ENCODE data around the gene PODN. TPM values are rescaled to one million over a fixed set of nuclear protein-coding genes. Genes with fewer than 3 reads are reported as not detected.

The PODN gene
- total RNA-seq, 1 experiment from 2014 or later = not detected

- in situ Hi-C loops (cut with HindIII; ENCODE audit: low sequenced_read_pairs) = no loop called here
- DNase-seq (ENCODE audit: low spot score) = no peak
These were observed 22.6 kb downstream of the PODN start for GRCh38 chr1:53084589-53084971.

- in situ Hi-C loops (cut with HindIII; ENCODE audit: low sequenced_read_pairs) = no loop called here
These were observed 23.4 kb downstream of the PODN start for GRCh38 chr1:53085405-53085804.

DNA sequence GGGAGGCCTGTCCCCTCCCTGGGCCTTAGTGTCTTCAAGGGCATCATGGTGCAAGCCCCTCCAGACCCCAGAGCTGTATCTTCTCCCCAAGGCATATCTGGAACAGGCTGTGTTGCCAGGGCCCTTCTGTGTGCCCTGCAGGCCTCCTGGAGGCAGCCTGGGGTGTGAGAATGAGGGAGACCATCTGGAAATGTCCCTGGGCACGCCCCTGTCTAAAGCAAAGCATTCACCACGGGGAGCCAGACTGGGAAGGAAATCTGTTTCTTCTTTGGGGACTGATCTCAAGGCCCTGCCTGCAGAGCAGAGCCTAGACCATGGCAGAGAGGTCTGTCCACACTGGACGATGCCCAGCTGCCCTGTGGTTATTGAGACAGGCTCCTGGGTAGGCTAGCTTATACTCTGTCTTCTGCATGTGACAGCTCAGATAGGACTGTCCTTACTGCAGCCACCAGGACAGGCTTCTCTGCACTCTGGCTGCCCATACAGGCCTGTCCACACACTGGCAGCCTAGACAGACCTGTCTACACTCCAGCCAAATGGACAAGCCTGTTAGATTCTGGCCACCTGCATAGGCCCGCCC is 24.6 kb downstream of the PODN start:
- in situ Hi-C loops (cut with HindIII; ENCODE audit: low sequenced_read_pairs) = no loop called here
- peak; percentile 60 for DNase-seq (ENCODE audit: low spot score)

More at GRCh38 chr1:53085405-53085804, 23.4 kb downstream of the PODN start:
- DNase-seq (ENCODE audit: low spot score) = no peak

- no peak for DNase-seq (ENCODE audit: low spot score)
- in situ Hi-C loops (cut with HindIII; ENCODE audit: low sequenced_read_pairs) = no loop called here
These were observed 25.6 kb downstream of the PODN start for GRCh38 chr1:53087332-53088285.

DNA sequence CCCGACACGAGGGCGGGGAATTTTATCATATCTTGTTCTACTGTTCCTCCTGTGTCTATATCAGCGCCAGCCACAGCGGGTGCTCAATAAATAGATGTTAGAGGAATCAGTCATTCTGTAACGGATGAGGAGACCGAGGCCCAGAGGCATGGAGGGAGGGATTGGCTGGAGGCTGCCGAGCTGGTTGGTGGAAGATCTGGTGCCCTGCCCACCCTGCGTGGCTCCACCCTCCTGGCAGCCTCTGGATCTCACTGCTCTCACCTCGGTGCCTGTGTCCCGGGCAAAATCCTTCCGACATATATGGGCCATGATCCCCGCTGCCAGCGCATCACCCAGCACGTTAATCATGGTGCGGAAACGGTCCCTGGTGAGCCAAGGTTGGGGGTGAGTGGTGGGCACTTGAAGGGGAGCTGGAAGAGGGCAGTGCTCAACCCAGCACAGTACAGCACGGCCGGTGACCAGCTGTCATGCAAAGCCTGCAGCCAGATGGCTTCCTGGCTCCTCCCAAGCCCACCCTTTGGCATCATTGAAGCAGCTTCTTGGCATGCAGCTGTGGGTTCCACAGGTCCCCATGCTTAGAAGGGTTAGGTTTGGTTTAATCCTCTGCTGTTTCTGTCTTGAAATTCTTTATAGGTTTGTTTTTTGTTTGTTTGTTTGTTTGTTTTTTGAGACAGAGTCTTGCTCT is 26.7 kb downstream of the PODN start:
- in situ Hi-C loops (cut with HindIII; ENCODE audit: low sequenced_read_pairs) = no loop called here
- no peak for DNase-seq (ENCODE audit: low spot score)

DNA sequence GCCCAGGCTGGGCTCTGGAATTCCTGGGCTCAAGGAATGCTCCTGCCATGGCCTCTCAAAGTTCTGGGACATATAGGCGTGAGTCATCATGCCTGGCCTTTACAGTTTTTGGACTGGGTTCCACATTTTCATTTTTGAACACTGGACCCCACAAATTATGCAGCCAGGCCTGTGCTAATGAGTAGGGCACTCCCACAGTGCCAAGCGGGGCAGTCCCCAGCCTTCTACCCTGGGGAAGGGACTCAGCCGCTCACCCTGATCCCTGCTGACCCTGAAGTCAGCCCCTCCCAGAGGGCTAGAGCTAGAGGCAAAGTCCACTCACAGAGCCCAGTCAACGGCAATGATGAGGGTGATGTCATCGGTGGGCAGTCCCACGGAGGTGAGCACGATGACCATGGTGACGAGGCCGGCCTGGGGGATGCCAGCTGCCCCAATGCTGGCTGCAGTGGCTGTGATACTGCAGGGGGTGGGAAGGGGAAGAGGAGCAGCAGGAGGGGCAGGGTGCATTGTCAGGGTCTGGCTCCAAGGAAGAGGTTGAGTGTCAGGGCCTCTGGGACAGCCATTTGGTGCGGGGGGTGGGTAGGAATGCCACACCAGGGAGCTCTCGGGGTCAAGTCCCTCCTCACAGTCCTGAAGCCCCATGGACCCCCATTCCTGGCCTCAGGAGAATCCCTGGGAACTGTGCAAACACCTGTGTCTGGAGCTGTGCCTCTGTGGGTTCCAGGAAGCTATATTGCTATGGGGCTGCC is 27.6 kb downstream of the PODN start:
- in situ Hi-C loops (cut with HindIII; ENCODE audit: low sequenced_read_pairs) = no loop called here
- DNase-seq (ENCODE audit: low spot score) = no peak

- in situ Hi-C loops (cut with HindIII; ENCODE audit: low sequenced_read_pairs) = no loop called here
- DNase-seq (ENCODE audit: low spot score) = no peak
These were observed 28.5 kb downstream of the PODN start for GRCh38 chr1:53090227-53091147.

- in situ Hi-C loops (cut with HindIII; ENCODE audit: low sequenced_read_pairs) = no loop called here
- DNase-seq (ENCODE audit: low spot score) = peak; percentile 93
These were observed 30.0 kb downstream of the PODN start for GRCh38 chr1:53091841-53092645.

DNA sequence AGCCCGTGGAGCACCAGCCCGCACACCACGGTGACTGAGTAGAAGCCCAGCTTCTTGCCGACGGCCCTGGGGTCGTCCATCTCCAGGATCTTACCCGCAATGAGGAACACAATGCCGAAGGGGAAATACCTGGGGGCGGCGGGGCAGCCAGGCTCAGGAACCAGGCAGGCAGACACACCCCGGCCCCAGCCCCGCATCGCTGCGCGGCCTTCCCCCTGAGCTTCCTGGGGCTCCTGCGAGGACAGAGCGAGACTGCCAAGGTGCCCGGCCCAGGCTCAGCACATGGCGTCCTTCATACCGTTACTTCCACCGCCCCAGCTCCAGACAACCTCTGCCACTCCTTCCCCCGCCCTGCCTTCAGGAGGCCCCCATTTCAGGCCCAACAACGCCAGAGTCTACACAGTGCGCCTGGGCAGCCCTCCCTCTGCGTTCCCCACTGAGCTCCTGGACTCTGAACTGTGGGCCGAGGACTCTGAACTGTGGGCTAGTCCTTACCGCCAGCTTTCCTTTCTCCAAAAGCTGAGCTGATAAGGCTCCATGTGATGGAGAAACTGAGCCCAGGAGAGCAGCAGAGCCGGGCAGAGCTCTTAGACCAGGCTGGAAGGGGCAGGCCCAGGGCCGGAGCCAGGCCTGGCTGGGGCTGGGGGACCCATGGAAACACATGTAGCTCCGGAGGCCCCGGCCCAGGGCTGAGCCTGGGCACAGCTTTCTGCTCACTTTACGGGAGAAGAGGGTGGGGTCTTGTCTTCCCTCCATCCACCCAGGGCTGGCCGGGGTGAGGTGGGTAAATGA is 30.8 kb downstream of the PODN start:
- in situ Hi-C loops (cut with HindIII; ENCODE audit: low sequenced_read_pairs) = no loop called here
- DNase-seq (ENCODE audit: low spot score) = no peak

DNA sequence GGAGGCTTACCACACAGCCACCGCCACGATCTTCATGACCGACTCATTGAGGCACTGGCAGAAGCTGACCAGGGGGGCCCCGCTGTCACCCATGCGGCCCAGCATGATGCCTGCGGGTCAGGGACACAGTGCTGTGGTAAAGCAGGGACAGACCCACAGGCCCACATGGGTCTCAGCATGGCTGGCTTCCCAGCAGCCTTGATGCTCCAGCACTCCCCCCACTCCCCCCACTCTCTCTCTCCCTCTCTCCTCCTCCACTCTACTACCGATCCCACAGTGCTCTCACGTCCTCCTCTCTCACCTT is 31.4 kb downstream of the PODN start:
- no peak for DNase-seq (ENCODE audit: low spot score)
- in situ Hi-C loops (cut with HindIII; ENCODE audit: low sequenced_read_pairs) = no loop called here

DNA sequence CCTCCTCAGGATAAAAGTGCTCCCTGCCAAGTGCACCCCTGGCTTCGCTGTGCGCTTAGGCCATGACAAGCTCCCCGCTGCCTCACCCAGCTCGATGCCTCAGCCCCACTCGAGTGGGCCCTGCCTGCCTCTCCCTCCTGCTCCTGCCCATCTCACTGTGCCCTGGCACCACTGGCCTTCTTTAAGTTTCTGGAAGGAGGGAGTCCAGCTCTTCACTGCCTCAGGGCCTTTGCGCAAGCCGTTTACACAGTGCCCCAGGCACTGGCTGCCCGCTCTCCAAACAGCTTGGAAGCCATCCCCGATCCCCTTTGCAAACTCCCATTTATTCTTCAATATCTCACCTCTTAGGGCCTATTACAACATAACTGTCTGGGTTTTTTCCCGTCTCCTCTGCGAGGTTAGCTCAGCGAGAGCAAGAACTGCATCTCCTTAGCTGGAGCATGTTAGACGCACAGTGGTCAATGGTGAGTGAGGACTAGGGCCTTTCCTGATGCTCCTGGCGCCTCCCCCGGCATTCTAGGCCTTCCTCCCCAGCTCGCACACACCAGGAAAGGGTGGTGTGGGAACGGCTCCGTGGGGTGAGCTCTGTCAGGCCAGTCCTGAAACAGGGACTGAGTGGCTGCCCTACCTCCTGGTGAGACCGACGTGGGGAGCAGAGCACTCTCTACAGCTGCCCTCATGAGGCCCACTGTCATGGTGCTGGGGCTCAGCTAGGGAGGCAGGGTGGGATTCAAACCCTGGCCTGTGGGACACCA is 31.9 kb downstream of the PODN start:
- in situ Hi-C loops (cut with HindIII; ENCODE audit: low sequenced_read_pairs) = no loop called here
- no peak for DNase-seq (ENCODE audit: low spot score)

DNA sequence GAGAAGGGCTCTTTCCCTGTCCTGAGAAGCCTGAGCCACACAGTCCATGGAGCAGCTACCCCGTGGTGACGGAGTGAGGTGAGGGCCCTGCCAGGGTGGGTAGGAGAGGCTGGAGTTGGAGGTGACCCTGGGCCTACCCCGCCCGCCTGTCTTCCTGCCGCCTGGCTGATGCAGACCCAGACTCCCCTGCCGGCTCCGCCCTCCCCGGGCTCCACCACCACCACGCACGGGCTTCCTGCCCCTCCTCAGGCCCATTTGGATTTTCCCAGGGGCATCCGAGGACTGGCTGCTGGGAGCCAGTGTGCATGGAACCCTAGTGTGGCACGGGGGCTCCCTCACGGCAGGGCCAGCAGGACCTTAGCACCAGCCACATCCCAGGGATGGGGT is 32.5 kb downstream of the PODN start:
- in situ Hi-C loops (cut with HindIII; ENCODE audit: low sequenced_read_pairs) = no loop called here
- DNase-seq (ENCODE audit: low spot score) = no peak

- in situ Hi-C loops (cut with HindIII; ENCODE audit: low sequenced_read_pairs) = no loop called here
- no peak for DNase-seq (ENCODE audit: low spot score)
These were observed 42.4 kb downstream of the PODN start for GRCh38 chr1:53104289-53104913.

- in situ Hi-C loops (cut with HindIII; ENCODE audit: low sequenced_read_pairs) = no loop called here
- DNase-seq (ENCODE audit: low spot score) = no peak
These were observed 45.1 kb downstream of the PODN start for GRCh38 chr1:53107090-53107489.

DNA sequence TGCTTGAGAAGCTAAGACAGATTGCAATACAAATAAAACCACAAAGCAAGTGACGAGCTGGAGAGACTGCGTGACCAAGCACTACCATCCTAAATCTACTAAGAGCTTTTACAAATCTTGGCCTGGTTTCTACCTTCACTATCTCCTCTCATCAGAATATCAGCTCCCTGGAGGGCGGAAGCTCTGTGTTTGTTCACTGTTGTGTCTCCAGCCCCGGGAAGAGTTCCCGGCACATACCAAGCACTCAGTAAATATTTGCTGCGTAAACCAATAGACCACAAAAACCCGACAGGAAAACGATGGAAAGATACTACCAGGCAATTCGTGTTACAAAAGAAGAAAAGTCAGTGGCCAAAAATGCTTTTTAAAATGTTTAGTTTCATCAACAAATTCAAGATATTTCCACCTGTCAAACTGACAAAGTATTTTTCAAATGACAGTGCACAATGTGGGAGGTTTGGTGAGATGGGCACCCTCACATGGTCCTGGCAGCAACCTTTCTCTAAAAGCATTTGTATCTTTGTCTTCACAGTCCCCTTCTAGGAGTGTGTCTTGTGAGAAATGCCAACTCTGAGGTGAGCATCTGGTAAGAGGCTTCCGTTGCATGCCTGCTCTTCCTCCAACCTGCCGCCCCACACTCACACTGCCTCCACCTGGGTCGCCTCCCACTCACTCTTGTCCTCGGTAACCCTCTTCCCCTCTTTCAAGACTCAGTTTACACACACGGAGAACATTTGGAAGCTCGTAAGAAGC is 45.7 kb downstream of the PODN start:
- no peak for DNase-seq (ENCODE audit: low spot score)
- in situ Hi-C loops (cut with HindIII; ENCODE audit: low sequenced_read_pairs) = no loop called here

Data from G401 (cell line).